Kidney capillary endothelial cell (primary cell): Measurements from ENCODE around the gene LMX1A.

Experiments used
- DNase-seq: peaks from one replicate; pipeline ENCODE4 v3.0.0-alpha.2; 2018; ENCODE audit warnings: low spot score

Gene LMX1A

DNA sequence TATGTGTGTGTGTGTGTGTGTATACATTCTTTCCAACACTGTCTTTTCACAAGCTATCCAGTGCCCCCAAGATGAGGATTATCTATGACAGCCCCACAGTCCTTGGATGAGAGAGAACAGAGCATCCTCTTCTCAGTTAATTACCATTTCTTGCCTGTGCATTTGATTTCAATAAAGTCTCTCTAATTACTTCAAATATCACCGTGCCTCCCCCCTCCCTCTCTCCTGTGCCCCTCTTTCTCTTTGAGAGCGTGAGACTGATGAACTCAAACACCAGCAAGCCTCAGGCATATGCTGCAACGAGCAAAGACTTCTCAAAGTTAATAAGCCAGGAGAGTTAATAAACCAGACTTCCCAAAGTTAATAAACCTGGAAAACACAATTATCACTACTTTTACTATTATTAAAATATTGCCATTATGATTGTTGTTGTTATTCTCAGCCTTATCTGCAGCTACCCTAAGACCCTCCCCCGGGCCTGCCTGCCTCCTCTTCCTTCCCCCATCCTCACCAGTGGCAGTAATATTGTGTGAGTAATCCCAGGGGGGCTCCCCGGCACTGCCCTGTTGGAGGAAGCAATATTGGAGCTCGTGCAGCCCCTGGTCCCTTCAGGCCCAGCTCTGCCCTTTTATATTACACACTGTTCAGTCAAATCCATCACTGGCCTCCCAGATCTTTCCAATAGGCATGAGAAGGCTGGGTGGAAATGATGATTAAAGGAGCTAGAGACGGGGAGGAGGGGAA, 30.9 kb downstream of the LMX1A start:
- DNase-seq = no peak

- DNase-seq = no peak
These were observed 32.5 kb downstream of the LMX1A start for GRCh38 chr1:165324050-165324449.

GRCh38 chr1:165317612-165318011, 38.9 kb downstream of the LMX1A start:
- DNase-seq = no peak

- no peak for DNase-seq
These were observed 40.3 kb downstream of the LMX1A start for GRCh38 chr1:165316153-165316772.

DNA sequence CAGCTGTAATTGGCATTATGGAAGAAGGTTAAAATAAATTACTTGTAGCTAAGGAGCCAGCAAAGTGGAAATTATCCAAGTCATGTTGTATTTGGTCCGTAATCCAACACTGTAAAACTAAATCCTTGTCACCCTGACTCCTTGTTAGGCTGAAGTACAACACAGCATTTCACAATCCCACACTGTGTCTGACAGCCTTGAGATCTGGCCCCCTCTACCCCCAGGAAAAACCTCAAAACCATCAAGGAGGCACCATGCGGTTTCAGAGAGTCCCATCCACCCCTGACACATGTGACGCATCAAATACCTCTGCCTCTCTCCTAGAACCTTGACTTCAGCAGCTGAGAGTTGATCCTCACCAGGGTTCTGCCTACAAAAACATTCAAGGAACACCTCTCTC, 41.0 kb downstream of the LMX1A start:
- DNase-seq = no peak

- DNase-seq = no peak
These were observed 42.6 kb downstream of the LMX1A start for GRCh38 chr1:165313903-165314302.

- no peak for DNase-seq
These were observed 43.9 kb downstream of the LMX1A start for GRCh38 chr1:165312591-165312990.

DNA sequence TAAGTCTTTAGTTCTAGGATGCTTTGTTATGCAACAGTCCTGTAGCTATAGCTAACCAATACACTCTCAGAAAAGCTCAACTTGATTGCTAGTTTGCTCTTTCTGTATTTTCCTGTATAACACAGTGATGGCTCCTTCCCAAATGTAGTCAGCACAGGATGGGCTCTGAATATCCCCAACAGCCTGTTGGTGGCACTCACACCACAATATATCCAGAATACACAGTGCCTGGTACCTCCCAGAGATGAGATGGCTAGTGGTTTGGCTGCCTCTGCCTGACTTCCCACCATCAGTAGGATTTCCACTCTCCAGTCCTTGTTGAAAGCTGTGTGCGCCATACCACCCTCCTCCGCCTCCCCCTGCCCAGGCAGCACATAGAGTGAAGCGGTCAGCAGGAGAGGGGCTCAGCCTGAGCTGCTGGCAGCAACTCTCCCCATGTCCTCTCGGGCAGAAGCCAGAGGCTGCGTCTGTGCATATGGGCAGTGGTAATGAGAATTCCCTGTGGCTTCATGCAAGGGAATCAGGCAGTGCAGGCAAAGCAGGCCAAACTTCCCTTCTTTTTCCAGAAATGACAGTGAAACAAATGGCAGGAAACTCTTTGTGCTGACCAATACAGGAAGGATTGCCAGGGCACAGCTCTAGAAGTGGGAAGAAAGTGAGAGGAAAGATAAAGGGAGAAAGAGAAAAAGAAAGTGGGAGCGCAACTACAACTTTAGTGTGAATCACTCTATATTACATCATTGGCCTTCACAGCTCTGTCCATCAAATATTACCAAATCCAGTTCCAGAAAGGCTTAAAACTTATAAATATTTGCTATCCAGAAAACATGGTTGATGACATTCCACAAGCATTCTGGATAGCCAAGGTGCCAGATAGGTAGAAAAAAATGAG, 49.7 kb downstream of the LMX1A start:
- no peak for DNase-seq

- no peak for DNase-seq
These were observed 53.1 kb downstream of the LMX1A start for GRCh38 chr1:165303386-165303785.

GRCh38 chr1:165300400-165300903, 56.1 kb downstream of the LMX1A start:
- DNase-seq = no peak

- DNase-seq = no peak
These were observed 58.2 kb downstream of the LMX1A start for GRCh38 chr1:165298203-165298820.

GRCh38 chr1:165296205-165296604, 60.3 kb downstream of the LMX1A start:
- no peak for DNase-seq

GRCh38 chr1:165290148-165290547, 66.4 kb downstream of the LMX1A start:
- no peak for DNase-seq

- DNase-seq = no peak
These were observed 67.0 kb downstream of the LMX1A start for GRCh38 chr1:165289556-165289955.

- no peak for DNase-seq
These were observed 68.0 kb downstream of the LMX1A start for GRCh38 chr1:165288350-165289120.

GRCh38 chr1:165287781-165288180, 68.7 kb downstream of the LMX1A start:
- no peak for DNase-seq

DNA sequence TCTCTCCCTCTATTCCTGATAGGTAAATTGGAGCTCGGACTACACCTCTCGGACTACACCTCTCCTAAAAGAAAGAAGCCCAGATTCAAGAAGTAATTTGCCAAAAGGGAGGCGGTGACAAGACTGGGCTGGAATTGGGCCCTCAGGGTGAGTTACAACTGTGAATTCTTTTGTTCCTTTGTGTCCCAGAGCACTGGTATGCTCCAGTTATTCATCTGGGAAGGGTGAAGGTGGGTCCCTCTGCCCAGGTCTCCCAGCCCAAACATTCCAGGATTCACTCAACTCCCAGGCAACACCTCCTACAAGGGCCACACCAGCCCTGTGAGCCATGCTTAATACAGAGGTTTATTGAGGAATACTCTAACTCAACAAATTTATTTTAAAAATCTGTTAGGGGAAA, 69.2 kb downstream of the LMX1A start:
- no peak for DNase-seq

DNA sequence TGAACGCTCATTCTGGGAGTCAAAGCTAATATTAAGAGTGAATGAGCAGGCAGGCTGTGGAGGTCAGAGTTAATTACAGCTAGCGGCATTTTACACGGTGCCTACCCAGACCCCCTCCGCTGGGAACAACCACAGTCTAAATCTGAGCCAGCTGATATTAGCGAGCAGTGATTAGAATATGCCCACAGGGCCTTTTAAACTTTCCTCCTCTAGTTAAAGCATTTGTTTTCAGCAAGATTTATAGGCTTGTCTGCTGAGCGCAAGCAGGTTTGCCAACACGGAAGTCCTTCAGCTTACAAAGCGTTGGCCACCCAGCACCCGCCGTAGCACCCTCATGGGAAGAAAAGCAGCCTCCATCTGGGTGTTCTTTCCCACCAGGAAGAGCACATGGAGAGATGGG, 72.1 kb downstream of the LMX1A start:
- DNase-seq = no peak

DNA sequence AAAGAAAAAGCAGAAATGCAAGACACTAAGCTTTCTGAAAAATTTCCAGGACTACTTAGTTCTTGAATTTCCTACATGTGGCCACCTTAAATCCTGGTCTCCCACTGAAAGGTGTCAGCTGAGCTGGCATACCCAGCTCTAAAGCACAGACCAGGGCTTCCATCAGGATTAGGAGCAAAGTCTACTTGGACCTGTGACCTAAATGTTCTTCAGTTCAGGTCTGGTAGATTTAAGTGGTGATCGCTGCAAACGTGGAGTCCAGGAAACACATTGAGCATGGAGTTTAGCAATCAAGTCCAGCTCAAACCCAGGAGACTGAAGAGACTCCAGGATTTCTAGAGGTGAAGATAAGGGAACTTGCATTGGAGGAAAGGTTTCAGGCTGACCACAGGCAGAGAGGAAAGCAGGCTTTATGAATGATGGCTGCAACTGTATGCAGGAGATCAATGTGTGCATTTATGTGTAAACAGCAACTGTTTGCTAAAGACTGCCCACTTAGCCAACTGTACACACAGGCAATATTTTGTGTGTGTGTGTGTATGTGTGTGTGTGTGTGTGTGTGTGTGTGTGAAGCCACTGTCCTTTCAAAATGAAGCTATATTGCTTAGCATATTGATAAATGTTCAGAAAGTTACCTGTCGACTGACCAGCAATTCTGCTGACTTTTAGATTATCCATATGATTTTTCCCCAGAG, 75.2 kb downstream of the LMX1A start:
- DNase-seq = no peak

- no peak for DNase-seq
These were observed 76.6 kb downstream of the LMX1A start for GRCh38 chr1:165279882-165280281.

GRCh38 chr1:165276314-165276713, 80.2 kb downstream of the LMX1A start:
- DNase-seq = no peak
